GM19452 (cell line): ENCODE results near the gene TRIP11.

Experiments
- ATAC-seq: cut with Tn5 transposase; IDR thresholded peaks from one replicate; pipeline ENCODE4 v1.9.1; 2021; ENCODE audit not compliant: unreplicated experiment

TRIP11 gene

DNA sequence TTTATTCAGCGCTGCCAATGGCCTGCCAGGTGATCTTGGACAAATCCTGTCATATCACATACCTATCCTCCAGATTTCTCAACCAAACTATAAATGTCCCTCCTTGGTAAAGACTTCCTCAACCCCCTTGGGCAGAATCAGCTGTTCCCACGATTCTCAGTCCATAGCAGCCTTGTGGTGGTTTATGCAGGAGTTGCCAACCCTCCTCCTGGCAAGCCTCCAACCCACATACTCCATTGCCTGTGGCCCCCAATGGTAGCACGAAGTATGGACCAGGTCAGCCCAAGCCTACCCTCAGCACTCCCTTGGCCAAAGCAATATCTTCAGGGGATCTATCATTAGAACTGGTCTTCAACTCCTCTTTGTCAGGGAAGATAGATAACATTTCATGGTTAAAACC, 119.3 kb downstream of the TRIP11 start:
- no peak for ATAC-seq

DNA sequence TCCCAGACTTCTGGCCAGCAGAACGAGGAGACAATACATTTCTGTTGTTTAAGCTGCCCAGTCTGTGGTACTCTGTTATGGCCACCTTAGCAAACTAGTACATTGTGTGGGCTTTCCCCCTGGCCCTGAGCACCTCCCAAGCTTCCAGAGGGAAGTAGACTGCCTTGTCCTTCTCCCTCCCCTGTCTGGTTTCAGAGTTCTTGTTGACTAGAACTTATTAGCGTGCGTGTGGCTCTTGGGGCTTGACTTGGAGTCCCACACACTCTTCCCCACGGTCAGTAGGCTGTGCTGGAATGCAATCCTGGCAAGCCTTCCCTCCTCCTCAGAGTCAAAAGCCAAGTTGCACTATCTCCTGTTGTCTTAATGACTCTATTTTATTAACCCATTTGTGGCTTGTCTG, 120.0 kb downstream of the TRIP11 start:
- ATAC-seq, result no peak

DNA sequence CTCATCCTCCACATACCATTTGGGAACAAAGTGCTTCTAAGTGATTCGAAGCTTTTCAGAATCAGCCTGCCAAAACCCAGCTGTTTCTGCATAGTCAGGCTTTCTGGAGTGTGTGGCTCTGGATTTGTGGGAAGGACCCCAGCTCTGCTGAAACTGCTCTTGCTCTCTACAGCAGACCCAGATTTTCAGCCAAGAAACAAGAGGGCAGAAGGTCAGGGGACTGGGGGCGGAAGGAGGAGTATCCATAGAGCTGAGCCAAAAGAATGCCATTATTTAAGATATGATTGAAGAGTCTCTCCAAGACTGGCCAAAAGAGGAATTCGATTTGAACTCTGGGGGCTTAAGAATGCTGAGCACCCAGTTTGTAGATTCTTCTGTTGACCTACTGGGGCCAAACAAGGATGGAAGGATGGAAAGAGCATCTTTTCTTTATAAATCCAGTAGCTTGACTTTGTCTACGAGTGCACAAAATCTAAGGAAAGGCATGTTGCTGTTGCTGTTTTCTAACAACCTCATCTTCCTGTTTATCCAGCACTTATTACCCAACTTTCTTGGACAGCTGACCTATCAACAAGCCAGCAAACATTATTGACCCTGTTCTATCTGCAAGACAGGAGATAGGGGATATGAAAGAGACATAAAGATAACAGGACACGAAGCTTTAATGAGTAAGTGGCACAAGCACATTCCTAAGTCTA, 121.5 kb downstream of the TRIP11 start:
- ATAC-seq, result no peak
